IMR-90 (cell line): ENCODE measurements around the gene TMEM131L. TPM values are rescaled to one million over a fixed set of nuclear protein-coding genes. Genes with fewer than 3 reads are reported as not detected.

Source experiments
- ATAC-seq: fragments of 200-7000 bp; cut with Tn5 transposase; 2 replicates; pipeline ENCODE4 v1.9.1; 2020; ENCODE audit warnings: low read depth, mild to moderate bottlenecking, moderate library complexity
- BruUV-seq: library from RNA; stranded (reverse); fragments of 400-500 nt; replicated peaks from 2 replicates; lab custom pipeline; 2021; lab: Mats Ljungman, UMichigan
- CTCF ChIA-PET: fragments of 300-600 bp; formaldehyde crosslinking; extraction: SDS; loops from one replicate; lab custom pipeline; 2021; ENCODE audit warnings: antibody characterized with exemption; lab: Yijun Ruan, JAX
- POLR2A ChIA-PET: fragments of 300-600 bp; sonication (Branson Sonifier 250); formaldehyde crosslinking; loops from one replicate; lab custom pipeline; 2022; ENCODE audit warnings: antibody characterized with exemption; ENCODE audit not compliant: unreplicated experiment; lab: Charles Lee
- DNase-seq: peaks from one replicate; pipeline ENCODE4 v3.0.0; 2013
- H2AFZ ChIP-seq: replicated peaks from 2 replicates; pipeline ENCODE3; 2013; ENCODE audit warnings: low read length, mild to moderate bottlenecking; ENCODE audit not compliant: poor library complexity
- H2AK5ac ChIP-seq: 2 replicates; pipeline ENCODE4 v1.6.1; 2013; ENCODE audit warnings: low read depth, low read length, inconsistent platforms
- H2AK9ac ChIP-seq: replicated peaks from 2 replicates; pipeline ENCODE3; 2013; ENCODE audit warnings: mild to moderate bottlenecking, low read depth, low read length, moderate library complexity; ENCODE audit not compliant: poor library complexity
- H2BK120ac ChIP-seq: 2 replicates; pipeline ENCODE4 v1.6.1; 2013; ENCODE audit warnings: low read depth, low read length, inconsistent platforms
- H2BK15ac ChIP-seq: 3 replicates; pipeline ENCODE4 v1.6.1; 2013; ENCODE audit warnings: low read depth, low read length, inconsistent platforms
- H2BK20ac ChIP-seq: 2 replicates; pipeline ENCODE4 v1.6.1; 2013; ENCODE audit warnings: low read depth, mild to moderate bottlenecking, inconsistent platforms, low read length, moderate library complexity
- H2BK5ac ChIP-seq: 2 replicates; pipeline ENCODE4 v1.6.1; 2013; ENCODE audit warnings: mild to moderate bottlenecking, low read depth, low read length, inconsistent platforms; ENCODE audit not compliant: poor library complexity, severe bottlenecking
- H3K14ac ChIP-seq: replicated peaks from 2 replicates; pipeline ENCODE4 v1.6.1; 2013; ENCODE audit warnings: low read depth, low read length, inconsistent platforms
- H3K18ac ChIP-seq: 2 replicates; pipeline ENCODE4 v1.6.1; 2013; ENCODE audit warnings: low read depth, low read length, control low read depth
- H3K23ac ChIP-seq: 2 replicates; pipeline ENCODE4 v1.6.1; 2013; ENCODE audit warnings: low read depth, low read length, inconsistent platforms
- H3K27ac ChIP-seq: 2 replicates; pipeline ENCODE4 v1.5.1; 2013; ENCODE audit warnings: mild to moderate bottlenecking, control low read depth, low read length; ENCODE audit not compliant: insufficient read depth
- H3K27me3 ChIP-seq: 2 replicates; pipeline ENCODE4 v1.6.1; 2013; ENCODE audit warnings: low read length; ENCODE audit not compliant: control insufficient read depth, insufficient read depth
- H3K36me3 ChIP-seq: 2 replicates; pipeline ENCODE4 v1.6.1; 2013; ENCODE audit warnings: low read length, mixed read lengths; ENCODE audit not compliant: control insufficient read depth, insufficient read depth
- H3K4ac ChIP-seq: 2 replicates; pipeline ENCODE4 v1.6.1; 2013; ENCODE audit warnings: low read depth, low read length, inconsistent platforms
- H3K4me1 ChIP-seq: 2 replicates; pipeline ENCODE4 v1.6.1; 2013; ENCODE audit warnings: low read length, mixed read lengths; ENCODE audit not compliant: control insufficient read depth, insufficient read depth
- H3K4me2 ChIP-seq: 2 replicates; pipeline ENCODE4 v1.6.1; 2013; ENCODE audit warnings: low read depth, mild to moderate bottlenecking, control low read depth, low read length, moderate library complexity
- H3K4me3 ChIP-seq: 2 replicates; pipeline ENCODE4 v1.5.1; 2013; ENCODE audit warnings: low read depth, mild to moderate bottlenecking, control low read depth, low read length, moderate library complexity; ENCODE audit not compliant: insufficient read depth
- H3K56ac ChIP-seq: 2 replicates; pipeline ENCODE4 v1.6.1; 2013; ENCODE audit warnings: low read length, inconsistent platforms; ENCODE audit not compliant: insufficient read depth; ENCODE audit errors: extremely low read depth
- H3K79me1 ChIP-seq, 2 experiments: 2 replicates each; pipeline ENCODE4 v1.6.1; 2013; ENCODE audit warnings: low read length in 2 of 2, inconsistent platforms in 1 of 2, low read depth in 1 of 2
- H3K9ac ChIP-seq: 2 replicates; pipeline ENCODE4 v1.6.1; 2013; ENCODE audit warnings: low read depth, low read length, control low read depth
- H3K9me1 ChIP-seq: 2 replicates; pipeline ENCODE4 v1.6.1; 2013; ENCODE audit warnings: low read length, inconsistent platforms; ENCODE audit not compliant: insufficient read depth
- H3K9me3 ChIP-seq: 2 replicates; pipeline ENCODE4 v1.6.1; 2013; ENCODE audit warnings: low read length; ENCODE audit not compliant: control insufficient read depth, insufficient read depth
- H4K20me1 ChIP-seq: 2 replicates; pipeline ENCODE4 v1.6.1; 2013; ENCODE audit warnings: low read length, inconsistent platforms; ENCODE audit not compliant: insufficient read depth
- H4K5ac ChIP-seq: 2 replicates; pipeline ENCODE4 v1.6.1; 2013; ENCODE audit warnings: mild to moderate bottlenecking, low read depth, low read length, control low read depth
- H4K8ac ChIP-seq, 2 experiments: 2 replicates each; pipeline ENCODE4 v1.6.1; 2013; ENCODE audit warnings: low read depth in 2 of 2, low read length in 2 of 2, control low read depth in 1 of 2, inconsistent platforms in 1 of 2
- H4K91ac ChIP-seq: 2 replicates; pipeline ENCODE4 v1.6.1; 2013; ENCODE audit warnings: low read depth, low read length, inconsistent platforms; ENCODE audit not compliant: insufficient read depth
- CEBPB ChIP-seq: IDR thresholded peaks from 2 replicates; pipeline ENCODE4 v1.6.1; 2012; ENCODE audit warnings: low read depth, low read length, improper control_type of control experiment
- MAFK ChIP-seq: IDR thresholded peaks from 2 replicates; pipeline ENCODE4 v1.6.1; 2012; ENCODE audit warnings: low read depth, low read length, improper control_type of control experiment
- WGBS, 2 experiments: methylation state at CpG; one replicate each; pipeline versions ENCODE4 v1.1.5 to v1.1.7; 2013; ENCODE audit warnings: missing lambda C conversion rate in 2 of 2; ENCODE audit not compliant: insufficient read length in 1 of 2; ENCODE audit errors: extremely low coverage in 2 of 2; 5-methylcytosine and 5-hydroxymethylcytosine counted together
- dilution Hi-C: fragments of 300-500 bp; cut with HindIII; formaldehyde crosslinking; loops from one replicate; pipeline ENCODE4 v1.14.3; 2018; ENCODE audit warnings: low sequenced_read_pairs; ENCODE audit not compliant: unreplicated experiment
- in situ Hi-C: fragments of 300-500 bp; cut with MboI; formaldehyde crosslinking; loops from 3 replicates; pipeline ENCODE4 v1.14.3; 2019; ENCODE audit warnings: low sequenced_read_pairs, inconsistent platforms, mixed read lengths
- intact Hi-C: fragments of 100-400 bp; cut with micrococcal nuclease; formaldehyde crosslinking; loops from 2 replicates; pipeline ENCODE4 v1.10.0; 2022
- polyA plus RNA-seq, 3 experiments: library from polyadenylated mRNA; depleted of rRNA; stranded (reverse); fragments of >200 nt; gene quantifications; 2 replicates each; pipeline ENCODE4 v1.2.3, GENCODE V29; 2012; ENCODE audit warnings: low replicate concordance in 1 of 3
- total RNA-seq: library from RNA; depleted of rRNA; stranded (reverse); fragments of >200 nt; gene quantifications from 2 replicates; pipeline ENCODE4 v1.2.3, GENCODE V29; 2012

TMEM131L gene
- total and polyA plus RNA-seq, 2 of the 4 experiments (the other 2 are of a cell fraction), result 8.4 to 23.8 TPM

GRCh38 chr4:153529646-153530045 lies 63.5 kb downstream of the TMEM131L start:
- Histone ChIP-seq H3K14ac (no peak overlapping the region), H3K56ac (no peak overlapping the region), H2BK15ac (no peak overlapping the region), H4K91ac (no peak overlapping the region), H3K79me1 (peaks cover 6 to 9% of the 10 kb centered on the region in 2 experiments; a peak in 2 of 4 replicates), H3K27ac (no peak overlapping the region), H3K4me3 (no peak overlapping the region), H3K27me3 (no peaks in the 10 kb centered on the region), H3K4me2 (no peak overlapping the region), H3K4me1 (no peaks in the 10 kb centered on the region; the same call in 1 of the 2 replicates), H3K4ac (no peak overlapping the region), H3K18ac (no peak overlapping the region), H2AK9ac (no peak overlapping the region), H4K5ac (no peak overlapping the region), H4K20me1 (no peaks in the 10 kb centered on the region), H3K23ac (no peak overlapping the region), H2BK20ac (no peak overlapping the region), H2AFZ (no peak overlapping the region), H2BK120ac (no peak overlapping the region), H3K9ac (no peak overlapping the region), H3K36me3 (no peaks in the 10 kb centered on the region), H3K9me3 (no peaks in the 10 kb centered on the region), H2AK5ac (no peak overlapping the region), H4K8ac (no peak overlapping the region), H3K9me1 (no peaks in the 10 kb centered on the region), H2BK5ac (no peak overlapping the region)
- ATAC-seq (no peak), DNase-seq (peak; percentile 53)
- no TSS peak for BruUV-seq
- dilution Hi-C loops (no loop called here), in situ Hi-C loops (no loop called here), intact Hi-C loops (no loop called here)
- TF ChIP-seq CEBPB, result 0 out of 2 replicates have a peak, but pooled peaks have one; percentile 19
- TF ChIP-seq MAFK, result no peak
- ChIA-PET POLR2A (no interaction called here), CTCF (no interaction called here)
- no CpG with 5 or more reads among the region's 3 CpGs for WGBS, 2 experiments
